GOT3 (cell line): ENCODE measurements around the gene POLD3.
"Not testable (repeated sequence)": the region's sequence is repeated elsewhere in the genome, so short reads cannot be mapped to it uniquely, and the experiment has no call there.

Experiments
- DNase-seq: peaks from one replicate; lab custom pipeline; 2025; ENCODE audit warnings: mixed read lengths; lab: John Stamatoyannopoulos, UW

POLD3 gene

DNA sequence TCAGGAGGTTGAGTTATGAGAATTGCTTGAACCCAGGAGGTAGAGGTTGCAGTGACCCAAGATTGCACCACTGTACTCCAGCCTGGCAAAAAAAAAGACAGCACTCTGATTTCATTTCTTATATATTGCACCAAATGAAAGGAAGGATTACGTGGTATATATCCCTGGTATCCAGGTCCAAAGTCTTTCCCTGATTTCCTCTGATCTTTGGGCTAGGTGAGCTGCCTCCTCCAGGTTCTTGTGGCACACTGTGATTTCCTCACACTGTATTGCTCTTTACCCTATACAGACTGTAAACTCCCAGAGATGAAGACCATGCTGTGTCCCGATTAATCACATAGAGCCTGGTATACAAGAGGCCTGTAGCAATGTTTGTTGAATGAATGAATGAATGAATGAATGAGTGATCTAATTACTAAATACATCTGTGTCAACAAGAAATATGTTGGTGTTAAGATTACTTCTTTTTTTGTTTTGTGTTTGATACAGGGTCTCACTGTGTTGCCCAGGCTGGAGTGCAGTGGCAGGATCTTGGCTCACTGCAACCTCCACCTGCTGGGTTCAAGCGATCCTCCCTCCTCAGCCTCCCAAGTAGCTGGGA is 9.3 kb upstream of the POLD3 start:
- DNase-seq = no peak

DNA sequence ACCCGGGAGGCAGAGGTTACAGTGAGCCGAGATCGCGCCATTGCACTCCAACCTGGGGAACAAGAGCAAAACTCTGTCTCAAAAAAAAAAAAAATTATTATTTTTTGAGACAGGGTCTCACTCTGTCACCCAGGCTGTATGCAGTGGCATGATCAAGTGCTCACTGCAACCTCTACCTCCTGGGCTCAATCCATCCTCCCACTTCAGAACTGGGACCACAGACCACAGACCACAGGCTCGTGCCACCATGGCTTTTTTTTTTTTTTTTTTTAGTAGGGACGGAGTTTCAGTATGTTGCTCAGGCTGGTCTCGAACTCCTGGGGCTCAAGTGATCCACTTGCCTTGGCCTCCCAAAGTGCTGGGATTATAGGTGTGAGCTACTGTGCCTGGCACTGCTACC is 1.9 kb upstream of the POLD3 start:
- DNase-seq = not testable (repeated sequence)

DNA sequence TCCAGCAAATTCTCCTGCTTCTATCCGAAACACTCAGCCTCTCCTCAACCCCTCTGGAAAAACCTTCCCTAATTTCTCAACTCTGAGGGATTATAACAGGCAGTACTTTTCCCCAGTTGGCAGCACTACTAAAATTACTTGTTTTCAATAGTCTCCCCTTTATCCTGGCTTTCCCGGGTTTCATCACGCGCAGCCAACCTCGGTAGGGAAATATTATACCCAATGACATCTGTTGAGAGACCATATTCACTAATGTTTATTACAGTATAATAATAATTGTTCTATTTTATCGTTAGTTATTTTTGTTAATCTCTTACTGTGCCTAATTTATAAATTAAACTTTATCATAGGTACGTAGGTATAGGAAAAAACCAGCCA is 330 bp upstream of the POLD3 start:
- no peak for DNase-seq

DNA sequence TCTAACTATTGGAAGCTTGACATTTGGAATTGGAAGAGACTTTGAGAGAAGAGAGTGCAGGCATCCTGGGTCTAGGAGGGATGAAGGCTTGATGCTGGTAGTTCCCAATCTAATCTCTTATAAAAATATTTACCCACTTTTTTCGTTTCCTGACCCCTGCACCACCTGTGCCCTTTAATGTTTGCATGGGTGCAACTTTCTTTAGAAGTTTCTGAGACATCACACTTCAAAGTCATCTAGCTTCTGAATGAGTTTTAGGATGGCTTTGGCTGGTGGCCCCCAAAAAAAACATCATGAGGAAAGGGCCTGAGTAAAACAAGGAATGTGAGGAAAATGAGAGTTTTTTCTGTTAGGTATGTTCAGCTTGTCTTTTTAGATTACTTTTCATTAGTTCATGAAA is 1.1 kb downstream of the POLD3 start:
- no peak for DNase-seq

DNA sequence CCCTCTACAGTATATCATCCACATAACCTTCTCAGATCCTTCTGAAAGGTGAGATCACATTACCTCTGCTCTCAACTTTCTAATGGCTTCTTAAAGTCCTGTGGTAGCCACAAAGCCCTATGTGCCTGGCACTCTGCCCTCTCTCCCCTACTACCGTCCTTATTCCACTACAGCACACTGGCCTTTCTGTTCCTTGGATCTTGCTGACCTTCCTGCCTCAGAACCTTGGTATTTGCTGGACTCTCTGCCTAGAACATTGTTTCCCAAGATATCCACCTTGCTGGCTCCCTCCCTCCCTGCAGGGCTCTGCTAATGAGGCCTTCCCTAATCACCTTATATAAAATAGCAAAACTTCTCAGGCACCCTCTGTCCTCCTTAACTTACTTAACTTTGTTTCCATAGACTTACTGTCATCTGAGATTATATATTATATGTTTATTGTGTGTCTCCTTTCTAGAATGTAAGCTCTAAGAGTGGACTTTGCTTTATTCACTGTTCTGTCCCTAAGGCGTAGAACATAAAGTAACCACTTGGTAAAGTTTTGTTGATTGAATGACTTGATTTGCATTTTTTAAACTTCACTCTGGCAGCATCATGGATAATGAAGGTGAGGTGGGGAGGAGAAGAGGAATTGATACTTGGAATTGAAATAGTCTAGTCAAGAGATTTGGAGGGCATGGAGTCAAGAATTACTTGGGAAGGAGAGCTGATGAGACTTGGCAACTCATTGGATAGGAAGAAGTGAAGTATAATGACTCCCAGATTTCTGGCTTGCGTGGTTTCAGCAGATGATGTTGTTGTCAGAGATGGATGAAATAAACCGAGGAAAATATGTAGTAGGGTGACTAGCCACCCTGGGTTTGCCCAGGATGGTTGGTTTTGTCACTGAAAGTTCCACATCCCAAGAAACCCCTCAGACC is 10.5 kb downstream of the POLD3 start:
- DNase-seq = no peak

DNA sequence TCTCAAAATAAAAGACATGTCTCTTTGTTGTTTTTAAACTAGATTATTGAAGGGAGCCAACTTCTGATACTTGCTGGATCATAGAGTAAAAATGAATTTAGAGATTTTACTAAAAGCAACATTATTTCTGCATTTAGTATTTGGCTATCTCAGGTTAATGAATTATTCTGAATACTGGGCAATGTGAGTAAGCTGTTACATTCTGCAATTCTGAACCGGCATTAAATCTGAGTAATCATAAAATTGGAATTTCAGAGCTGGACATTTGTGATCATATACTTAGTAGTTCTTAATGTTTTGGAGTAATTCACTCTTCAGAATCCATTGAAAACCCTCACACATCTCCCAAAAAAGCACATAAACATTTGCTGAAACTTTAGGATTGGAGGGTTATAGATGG is 11.5 kb downstream of the POLD3 start:
- DNase-seq = no peak

DNA sequence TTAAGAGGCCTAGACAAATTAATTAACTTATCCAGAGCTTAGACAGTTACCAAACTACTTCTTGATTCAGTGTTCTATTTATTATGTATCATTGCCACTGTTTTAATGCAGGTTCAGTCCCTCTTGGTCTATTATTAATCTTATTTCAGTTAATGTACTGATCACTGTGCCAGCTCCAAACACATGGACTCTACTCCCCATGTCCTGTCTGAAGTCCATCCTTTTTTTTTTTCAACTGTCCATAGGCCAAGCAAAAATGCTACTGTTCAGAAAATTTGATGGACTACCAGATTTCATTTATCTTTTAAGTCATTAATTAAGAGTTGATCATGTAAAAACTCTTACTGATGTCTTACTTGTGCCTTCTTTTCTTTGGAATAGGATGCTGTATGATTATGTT is 11.9 kb downstream of the POLD3 start:
- no peak for DNase-seq

DNA sequence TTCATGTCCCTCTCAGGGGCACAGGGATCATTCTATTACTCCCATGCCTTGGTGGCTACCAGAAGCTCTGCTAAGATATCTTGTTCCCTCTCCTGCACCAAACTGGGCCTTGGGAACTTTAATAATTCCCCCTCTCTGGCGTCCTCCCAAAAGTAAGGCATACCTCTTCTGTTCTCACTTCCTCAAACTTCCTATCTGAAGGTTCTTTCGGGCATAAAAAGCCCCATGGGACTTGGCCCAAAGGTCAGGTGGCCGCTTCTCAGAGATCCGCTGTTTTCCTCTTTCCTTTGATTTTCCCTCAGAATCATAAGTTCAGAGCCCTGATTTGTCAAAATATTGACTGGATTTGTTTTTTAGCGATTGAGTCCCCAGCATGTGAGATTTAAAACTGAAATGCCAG is 13.0 kb downstream of the POLD3 start:
- no peak for DNase-seq

DNA sequence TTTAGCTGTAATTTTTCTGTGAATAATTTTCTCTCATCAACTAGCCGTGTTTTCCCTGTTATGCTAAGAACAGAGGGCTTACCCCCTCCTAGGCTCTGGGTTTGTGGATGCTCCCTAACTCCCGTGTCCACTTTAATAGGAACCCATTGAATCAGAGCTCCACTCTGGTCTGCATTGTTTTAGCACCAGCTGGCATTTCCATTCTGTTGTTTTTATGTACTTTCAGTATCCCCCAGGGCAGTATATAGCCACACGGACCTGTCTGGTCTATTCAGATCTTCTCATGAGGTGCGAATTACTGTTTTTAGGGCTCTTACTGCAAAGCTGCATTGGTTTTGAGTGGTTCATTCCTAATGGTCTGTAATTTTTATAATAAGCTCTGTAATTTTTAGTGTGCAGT is 16.0 kb downstream of the POLD3 start:
- DNase-seq = no peak

DNA sequence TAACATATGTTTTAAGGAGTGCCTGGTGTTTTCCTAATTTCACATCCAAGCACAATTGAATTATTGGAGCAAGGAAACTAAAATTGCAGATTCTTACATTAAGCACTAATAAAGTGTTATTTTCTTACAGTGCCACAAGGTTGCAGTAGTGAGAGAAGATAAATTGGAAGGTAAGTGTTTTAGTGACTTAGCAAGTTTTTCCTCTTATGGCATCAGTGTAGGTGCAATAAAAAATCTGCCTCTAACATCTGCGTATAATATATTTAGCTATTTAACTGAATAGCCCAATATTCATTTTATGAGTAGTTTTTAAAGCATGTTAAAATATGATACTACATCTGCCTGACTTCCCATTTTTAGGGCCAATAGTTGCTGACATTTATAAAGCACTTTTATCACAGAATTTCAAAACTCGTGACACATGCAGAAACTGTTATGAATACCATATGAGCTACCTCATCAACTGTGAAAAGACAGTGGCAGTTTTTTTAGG is 19.0 kb downstream of the POLD3 start:
- DNase-seq = no peak

DNA sequence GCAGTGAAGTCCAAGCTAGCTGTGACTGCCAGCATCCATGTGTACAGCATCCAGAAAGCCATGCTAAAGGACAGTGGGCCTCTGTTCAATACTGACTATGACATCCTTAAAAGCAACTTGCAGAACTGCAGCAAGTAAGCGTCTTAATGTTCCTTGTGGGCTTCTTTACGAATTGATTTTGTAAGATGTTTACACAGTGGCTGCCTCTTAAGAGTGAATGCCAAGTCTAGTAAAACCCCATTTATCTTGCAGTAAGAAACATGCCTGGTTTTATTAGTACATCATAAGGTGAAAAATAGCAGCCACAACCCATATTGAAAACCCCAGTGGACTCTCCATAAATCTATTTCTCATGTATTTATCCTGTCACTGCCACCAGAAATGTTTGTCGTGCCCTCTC is 20.5 kb downstream of the POLD3 start:
- no peak for DNase-seq

DNA sequence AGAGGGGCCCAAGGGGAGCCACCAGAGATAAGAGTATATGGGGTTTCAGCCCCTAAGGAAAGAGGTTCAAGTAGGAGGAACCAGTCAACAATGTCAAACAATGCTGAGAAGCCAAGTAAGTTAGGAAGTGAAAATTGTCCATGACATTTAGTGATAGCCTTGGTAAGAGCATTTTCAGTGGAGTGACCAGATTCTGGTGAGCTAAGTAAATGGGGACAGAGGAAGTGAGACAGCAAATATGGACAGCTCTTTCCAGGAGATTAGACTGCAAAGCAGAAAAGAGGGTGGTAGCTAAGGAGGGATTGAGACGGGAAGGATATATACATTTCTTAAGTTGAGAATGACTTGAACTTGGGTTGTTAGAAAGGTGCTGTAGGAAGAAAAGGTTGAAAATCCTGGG is 22.9 kb downstream of the POLD3 start:
- no peak for DNase-seq

DNA sequence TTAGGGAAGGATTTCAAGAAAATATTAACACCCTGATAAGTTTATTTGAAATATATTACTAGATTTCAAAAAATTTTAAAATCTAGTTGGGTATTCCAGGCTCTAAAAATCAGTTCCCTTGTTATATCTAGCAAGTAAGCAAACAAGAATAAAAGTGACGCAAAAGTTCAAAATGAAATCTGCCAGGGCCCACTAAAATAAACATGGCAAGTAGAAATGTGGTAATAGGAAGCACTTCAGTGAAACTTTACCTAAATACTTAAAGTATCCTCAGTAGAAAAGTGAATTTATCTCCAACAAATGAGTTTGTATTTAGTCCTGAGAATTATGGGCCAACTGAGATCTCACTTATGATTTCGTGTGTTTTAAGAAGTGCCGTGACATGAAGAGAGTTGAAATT is 23.6 kb downstream of the POLD3 start:
- no peak for DNase-seq

DNA sequence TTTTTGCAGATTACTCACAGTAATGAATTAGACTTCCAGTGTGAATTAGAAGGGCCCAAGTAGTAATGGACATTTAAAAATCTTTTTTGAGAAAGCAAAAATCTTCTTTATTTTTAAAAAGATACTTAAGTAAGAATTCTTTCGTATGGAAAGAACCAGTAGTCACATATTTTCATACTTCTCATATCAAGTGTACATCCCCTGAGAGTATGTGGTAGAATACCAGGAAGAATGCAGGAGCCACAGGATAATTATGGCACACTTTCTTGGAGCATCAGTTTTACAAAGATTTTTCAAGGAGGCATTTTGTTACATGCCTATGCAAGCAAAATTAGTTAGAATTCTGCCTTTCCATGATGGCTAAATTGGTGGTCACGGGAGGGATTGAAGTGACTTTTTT is 28.1 kb downstream of the POLD3 start:
- no peak for DNase-seq

DNA sequence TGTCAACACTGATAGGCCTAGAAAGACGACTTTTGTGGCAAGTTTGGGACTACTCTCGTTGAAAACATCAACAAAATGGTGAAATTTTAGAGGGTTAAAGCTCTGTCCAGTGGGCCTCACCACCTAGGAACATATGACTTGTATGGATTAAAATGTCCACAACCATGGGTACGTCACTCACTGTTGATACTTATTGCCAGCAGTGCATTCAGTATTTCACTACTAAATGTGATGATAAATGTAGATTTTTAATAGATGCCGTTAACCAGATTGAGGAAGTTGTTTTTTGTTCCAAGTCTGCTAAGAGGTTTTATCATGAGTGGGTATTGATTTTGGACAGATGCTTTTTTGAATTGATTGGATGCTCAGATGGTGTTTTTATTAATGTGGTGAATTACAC is 33.7 kb downstream of the POLD3 start:
- no peak for DNase-seq

DNA sequence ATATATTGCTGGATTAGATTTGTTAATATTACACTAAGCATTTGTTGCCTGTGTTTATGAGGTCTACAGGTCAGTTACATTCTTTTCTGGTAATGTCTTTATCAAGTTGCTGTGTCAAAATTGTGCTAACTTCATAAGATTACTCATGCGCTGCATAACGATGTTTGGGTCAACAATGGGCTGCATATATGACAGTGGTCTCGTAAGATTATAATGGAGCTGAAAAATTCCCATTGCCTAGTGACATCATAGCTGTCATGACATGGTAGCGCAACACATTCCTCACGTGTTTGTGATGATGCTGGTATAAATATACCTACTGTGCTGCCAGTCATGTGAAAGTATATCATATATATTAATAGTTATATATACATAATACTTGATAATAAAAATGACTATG is 34.2 kb downstream of the POLD3 start:
- no peak for DNase-seq

DNA sequence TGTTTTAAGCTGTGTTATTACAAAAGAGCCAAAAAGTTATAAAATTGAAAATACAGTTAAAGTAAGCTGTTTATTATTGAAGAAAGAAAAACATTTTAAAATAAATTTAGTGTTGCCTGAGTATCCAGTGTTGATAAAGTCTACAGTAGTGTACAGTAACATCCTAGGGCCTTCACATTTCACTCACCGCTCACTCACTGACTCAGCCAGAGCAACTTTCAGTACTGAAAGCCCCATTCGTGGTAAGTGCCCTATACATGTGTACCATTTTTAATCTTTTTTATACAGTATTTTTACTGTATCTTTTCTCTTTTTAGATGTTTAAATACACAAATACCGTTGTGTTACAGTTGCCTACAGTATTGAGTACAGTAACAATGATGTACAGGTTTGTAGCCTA is 35.0 kb downstream of the POLD3 start:
- DNase-seq = no peak

DNA sequence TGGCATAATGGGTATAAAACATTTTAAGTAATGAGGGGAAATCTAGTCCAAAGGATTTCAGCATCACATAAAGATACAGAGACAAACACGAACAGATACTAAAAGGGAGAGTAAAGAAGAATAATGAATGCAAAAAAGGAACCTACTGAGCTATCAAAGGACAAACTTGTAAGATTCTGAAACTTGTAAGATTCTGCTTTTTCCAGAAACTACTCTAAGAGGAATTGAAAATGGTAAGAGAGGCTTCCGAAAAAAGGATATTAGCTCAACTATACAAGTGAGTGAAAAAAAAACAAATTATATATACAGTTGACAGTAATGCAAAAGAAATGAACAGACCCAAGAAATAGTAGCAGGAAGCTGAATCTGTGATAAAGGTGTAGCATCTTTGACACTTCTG is 37.7 kb downstream of the POLD3 start:
- no peak for DNase-seq

DNA sequence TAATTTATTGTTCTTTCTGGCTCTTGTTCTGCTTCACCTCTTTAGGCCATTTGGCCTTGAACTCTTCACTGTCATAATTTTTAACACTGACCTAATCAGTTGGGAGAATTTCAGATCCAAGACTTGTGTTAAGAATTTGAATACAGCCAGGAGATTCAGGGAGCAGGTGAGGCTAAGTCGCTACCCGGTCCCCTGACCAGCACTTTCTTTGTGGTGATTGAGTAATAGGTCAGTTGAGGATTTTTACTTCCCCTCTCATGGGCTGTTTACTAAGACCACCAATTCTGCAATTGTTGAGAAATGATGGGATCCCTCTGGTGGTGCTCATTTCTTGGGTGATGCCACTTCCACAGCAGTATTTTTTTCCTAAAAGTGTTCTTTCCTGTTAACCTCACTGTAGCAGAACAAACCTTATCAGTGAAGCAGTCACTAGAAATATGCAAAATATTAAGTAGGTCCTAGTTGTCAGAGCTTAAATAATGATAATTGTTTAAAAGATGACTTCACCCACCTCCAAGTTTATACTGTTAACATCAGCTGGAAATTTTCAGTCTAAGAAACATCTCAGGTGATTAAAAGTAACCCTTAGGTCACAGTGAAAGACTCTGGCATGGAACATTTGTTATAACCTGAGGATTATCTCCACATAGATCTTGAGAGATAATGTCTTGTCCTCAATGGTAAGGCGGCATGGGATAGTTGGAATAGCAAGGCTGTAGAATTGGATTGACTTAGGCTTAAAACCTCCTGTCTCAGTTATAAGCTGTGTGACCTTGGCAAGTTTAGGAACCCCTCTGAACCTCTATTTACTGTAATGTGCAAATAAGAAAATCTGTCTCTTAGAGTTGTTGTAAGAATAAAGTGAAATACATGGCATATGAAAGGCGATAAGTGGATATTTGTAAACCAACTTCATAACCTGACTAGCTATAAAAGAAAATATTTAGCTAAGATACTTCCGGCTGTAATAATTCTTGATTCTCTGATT is 41.3 kb downstream of the POLD3 start:
- no peak for DNase-seq

DNA sequence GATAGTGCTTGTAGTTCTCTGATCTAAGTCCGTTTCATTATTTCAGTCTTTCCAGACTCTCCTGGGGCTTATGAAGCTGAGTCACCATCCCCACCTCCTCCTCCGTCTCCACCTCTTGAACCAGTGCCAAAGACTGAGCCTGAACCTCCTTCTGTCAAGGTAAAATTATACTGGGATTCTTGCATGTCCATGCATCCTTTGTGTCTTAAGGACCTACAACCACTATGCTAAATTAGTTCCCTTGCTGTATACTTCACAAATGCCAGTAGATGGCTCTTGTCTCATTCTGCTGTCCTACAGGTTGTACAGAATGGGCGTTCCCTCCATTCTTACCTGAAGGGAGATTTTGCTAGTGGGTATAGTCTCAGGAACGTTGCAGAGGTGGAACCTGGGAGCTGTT is 42.2 kb downstream of the POLD3 start:
- no peak for DNase-seq

DNA sequence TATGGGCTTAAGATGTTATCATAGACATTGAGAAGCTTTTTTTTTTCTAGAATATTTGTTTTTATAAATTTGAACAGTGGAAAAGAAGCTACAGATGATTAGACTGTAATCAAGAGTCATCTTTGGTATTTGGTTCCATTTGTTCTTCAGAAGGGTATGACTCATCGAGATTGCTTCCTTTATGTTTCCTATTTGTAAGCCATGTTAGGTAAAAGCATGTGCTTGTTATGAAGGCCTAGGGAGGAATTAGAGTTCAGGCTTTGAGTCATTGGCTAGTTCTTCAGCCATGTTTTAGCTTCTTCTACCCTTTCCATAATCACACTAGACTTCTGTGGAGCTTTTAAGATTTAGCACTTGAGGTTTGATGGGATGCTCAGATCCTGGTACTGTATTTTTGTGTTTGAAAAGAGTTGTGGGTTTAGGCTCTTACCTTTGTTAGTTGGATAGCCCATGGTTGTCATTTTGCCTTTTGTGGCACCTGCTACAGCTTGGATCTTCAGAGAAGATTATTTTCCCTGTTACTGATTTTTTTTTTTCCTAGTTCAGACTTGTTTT is 44.3 kb downstream of the POLD3 start:
- DNase-seq = no peak

DNA sequence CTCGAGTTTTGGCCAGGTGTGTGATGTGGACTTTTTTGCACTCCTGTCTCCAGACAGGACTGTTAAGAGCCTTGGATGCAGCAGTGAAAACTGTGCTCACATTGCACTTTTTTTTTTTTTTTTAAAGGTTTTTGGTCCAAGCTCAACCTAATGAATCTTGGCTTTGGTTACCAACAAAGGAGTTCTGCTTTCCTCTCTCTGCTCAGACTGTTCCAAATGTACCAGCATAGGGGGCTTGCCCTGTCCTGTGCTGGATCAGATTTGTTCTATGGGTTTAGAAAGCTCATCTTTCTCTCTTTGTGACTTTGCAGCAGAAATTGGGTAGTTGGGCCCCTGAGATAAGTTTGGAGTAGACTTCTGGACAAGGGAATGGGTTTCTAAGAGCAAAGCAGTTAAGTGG is 45.3 kb downstream of the POLD3 start:
- DNase-seq = no peak
